GM12892 (cell line): ENCODE measurements around the gene ADCY6.

ENCODE experiments used
- POLR2A ChIP-seq: IDR thresholded peaks from 2 replicates; pipeline ENCODE4 v1.6.1; 2011; ENCODE audit warnings: low read depth, low read length, control low read depth
- POLR2AphosphoS5 ChIP-seq: IDR thresholded peaks from 2 replicates; pipeline ENCODE4 v1.6.1; 2011; ENCODE audit warnings: low read depth, low read length, control low read depth
- TAF1 ChIP-seq: IDR thresholded peaks from 2 replicates; pipeline ENCODE4 v1.6.1; 2011; ENCODE audit warnings: low read depth, mild to moderate bottlenecking, control low read depth, low read length, borderline replicate concordance

DNA sequence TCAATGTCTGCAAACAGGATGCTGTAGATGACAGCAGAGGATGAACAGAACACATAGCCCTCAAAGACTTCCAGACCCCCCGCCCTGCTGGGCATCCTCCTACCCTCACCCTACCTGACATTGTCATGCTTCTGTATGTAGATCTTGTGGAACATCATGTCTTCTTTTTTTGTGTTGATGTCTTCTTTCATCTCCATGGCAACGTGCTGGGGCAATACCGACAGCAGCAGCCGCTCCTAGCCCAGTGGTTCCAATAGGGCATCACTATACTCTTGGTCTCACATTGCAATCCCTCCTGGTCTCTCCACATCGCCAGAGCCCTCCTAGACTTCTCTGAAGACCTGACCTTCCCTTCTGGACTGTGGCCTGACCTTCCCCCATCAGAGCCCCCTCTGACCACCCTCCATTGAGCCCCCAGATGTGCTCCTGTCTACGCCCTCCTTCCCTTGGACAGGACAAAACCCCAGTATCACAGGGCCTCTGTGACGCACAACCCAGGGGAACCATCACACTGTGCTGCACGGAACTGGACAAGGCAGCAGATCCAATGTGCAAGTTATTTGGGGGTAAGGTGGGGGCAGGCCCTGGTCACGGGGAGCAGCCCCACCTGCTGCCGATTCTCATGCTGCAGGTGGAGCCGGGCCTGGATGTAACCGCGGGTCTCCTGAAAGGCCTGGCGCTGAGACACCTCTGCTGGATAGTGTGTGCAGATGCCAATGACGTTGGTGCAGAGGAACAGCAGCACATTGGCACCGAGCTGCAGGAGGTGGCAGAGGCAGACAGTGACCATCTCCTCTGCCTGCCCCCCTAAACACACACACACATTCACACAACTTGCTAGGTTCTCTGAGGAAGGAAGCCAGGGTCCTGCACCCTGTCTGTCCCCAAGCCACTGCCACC lies 11.1 kb downstream of the ADCY6 start:
- TF ChIP-seq POLR2AphosphoS5 (no peak), POLR2A (no peak), TAF1 (no peak)
